NCI-H1417 (cell line): ENCODE results near the gene MRTFA.

Experiments
- DNase-seq, 3 experiments: peaks; one replicate each; lab custom pipeline; 2025; lab: John Stamatoyannopoulos, UW

MRTFA gene

GRCh38 chr22:40428796-40429195 lies 207.7 kb downstream of the MRTFA start:
- DNase-seq = no peak

- DNase-seq = peak; percentile 49 to 90 (median 76)
Measured at GRCh38 chr22:40426594-40427333, 209.8 kb downstream of the MRTFA start.

- no peak for DNase-seq
Measured at GRCh38 chr22:40425082-40425481, 211.4 kb downstream of the MRTFA start.

- no peak for DNase-seq
Measured at GRCh38 chr22:40423882-40424640, 212.5 kb downstream of the MRTFA start.

- DNase-seq = no peak
Measured at GRCh38 chr22:40423310-40423688, 213.2 kb downstream of the MRTFA start.

- DNase-seq = no peak
Measured at GRCh38 chr22:40422558-40423309, 213.8 kb downstream of the MRTFA start.

- DNase-seq = no peak
Measured at GRCh38 chr22:40421941-40422340, 214.6 kb downstream of the MRTFA start.

GRCh38 chr22:40421082-40421350 lies 215.5 kb downstream of the MRTFA start:
- DNase-seq = no peak

GRCh38 chr22:40420341-40421081 lies 216.0 kb downstream of the MRTFA start:
- no peak for DNase-seq

- no peak for DNase-seq
Measured at GRCh38 chr22:40419718-40420117, 216.8 kb downstream of the MRTFA start.

- peak; percentile 33 to 91 (median 75) for DNase-seq
Measured at GRCh38 chr22:40418366-40419201, 217.9 kb downstream of the MRTFA start.

- no peak for DNase-seq
Measured at GRCh38 chr22:40417881-40418280, 218.6 kb downstream of the MRTFA start.

- no peak for DNase-seq
Measured at GRCh38 chr22:40417041-40417440, 219.5 kb downstream of the MRTFA start.

GRCh38 chr22:40416636-40417035 lies 219.9 kb downstream of the MRTFA start:
- no peak for DNase-seq

GRCh38 chr22:40416267-40416570 lies 220.3 kb downstream of the MRTFA start:
- DNase-seq = no peak

- no peak for DNase-seq
Measured at GRCh38 chr22:40415531-40416266, 220.8 kb downstream of the MRTFA start.

- DNase-seq = peak in 2 of 3 experiments; percentile 4 to 36
Measured at GRCh38 chr22:40414838-40415505, 221.5 kb downstream of the MRTFA start.

GRCh38 chr22:40414311-40414710 lies 222.2 kb downstream of the MRTFA start:
- no peak for DNase-seq

- no peak for DNase-seq
Measured at GRCh38 chr22:40413873-40414272, 222.6 kb downstream of the MRTFA start.

GRCh38 chr22:40412441-40412840 lies 224.1 kb downstream of the MRTFA start:
- DNase-seq = no peak
